Measurements from ENCODE around the gene CSNK2B.

The CSNK2B gene

DNA sequence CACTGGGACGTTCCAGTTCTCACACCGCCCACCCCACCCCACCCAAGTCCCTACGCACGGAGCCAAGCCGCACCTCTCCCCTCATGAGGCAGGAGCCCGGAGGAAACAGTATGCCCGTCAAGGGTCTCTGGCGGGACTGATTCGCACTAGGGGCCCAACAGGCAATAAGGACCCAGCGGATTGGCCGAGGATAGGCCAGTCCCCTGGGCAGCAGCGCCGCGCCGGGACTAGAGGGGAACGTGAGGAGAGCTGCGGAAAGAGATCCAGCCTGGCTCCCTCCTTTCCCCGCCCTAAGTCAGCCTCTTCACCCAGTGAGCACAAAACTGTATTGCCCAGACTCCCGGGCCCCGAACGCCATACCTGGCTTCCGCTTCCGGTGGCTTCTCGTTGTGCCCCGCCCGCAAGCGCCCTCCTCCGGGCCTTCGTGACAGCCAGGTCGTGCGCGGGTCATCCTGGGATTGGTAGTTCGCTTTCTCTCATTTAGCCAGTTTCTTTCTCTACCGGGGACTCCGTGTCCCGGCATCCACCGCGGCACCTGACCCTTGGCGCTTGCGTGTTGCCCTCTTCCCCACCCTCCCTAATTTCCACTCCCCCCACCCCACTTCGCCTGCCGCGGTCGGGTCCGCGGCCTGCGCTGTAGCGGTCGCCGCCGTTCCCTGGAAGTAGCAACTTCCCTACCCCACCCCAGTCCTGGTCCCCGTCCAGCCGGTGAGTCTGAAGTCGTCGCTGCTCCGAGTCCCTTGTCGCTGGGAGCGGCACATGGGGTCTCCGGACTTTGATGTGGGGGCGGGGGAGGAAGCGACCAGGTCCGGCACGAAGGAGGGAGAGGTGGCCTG lies at the start of gene CSNK2B:
Gene CSNK2B (plus strand): TSS at position 580 of the 836 bp plus-strand sequence. CDS start 752 bp downstream, outside the sequence.
- DNase-seq (ENCODE audit: low spot score): peak; percentile 98

DNA sequence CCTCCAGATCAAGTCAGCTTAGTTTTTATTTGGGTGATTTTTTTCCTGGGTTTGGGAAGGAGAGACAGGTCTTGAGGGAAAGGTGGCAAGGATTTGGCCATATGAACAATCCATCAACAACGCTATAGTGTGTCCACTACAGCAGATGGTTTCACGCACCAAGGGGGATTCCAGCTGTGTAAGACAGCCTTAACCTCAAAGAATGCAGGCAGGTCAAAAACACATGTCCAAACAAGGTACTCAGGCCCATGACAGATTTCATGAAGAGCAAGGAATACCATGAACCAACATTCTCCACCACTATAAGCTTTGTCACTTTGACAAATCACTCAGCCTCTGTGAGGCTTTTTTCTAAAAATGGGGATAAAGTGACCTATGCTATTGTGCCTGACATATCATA lies 48.9 kb upstream of the CSNK2B start:
- no peak for DNase-seq (ENCODE audit: low spot score)

DNA sequence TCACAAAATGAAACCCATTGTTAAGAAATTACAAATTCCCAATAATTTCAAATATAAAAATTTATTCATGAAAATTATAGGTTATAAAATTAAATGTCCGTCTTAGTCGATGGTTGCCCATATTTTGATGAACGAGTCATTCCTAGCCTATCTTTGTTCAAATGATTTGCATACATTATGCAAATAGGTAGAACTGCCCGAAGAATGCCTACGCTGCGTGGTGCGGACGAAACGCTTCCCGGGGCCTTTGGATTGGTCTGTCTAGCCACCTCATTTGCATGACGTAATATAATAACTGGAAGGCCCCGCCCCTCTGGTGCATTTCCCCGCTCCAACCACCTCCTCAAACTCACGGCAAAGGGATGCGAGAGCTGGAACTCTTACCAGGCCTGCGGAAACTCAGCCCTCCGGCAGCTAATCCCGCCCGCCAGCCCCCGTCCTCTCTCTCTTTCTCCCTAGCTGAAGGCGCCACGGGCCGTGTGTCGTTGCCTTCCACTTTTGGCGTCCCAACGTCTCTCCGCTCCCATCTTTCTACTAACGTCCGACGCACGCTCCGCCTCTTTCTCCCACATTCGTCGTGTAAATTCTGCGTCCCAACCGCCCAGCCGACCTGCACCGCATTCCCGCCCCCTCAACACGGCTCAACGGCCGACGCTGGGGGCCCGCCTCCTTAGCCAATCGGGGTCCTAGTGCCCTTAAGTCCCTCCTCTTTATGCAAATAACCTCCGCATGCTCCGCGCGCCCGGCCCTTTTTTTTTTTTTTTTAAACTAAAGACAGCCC lies 45.9 kb upstream of the CSNK2B start:
- DNase-seq (ENCODE audit: low spot score): peak; percentile 99

DNA sequence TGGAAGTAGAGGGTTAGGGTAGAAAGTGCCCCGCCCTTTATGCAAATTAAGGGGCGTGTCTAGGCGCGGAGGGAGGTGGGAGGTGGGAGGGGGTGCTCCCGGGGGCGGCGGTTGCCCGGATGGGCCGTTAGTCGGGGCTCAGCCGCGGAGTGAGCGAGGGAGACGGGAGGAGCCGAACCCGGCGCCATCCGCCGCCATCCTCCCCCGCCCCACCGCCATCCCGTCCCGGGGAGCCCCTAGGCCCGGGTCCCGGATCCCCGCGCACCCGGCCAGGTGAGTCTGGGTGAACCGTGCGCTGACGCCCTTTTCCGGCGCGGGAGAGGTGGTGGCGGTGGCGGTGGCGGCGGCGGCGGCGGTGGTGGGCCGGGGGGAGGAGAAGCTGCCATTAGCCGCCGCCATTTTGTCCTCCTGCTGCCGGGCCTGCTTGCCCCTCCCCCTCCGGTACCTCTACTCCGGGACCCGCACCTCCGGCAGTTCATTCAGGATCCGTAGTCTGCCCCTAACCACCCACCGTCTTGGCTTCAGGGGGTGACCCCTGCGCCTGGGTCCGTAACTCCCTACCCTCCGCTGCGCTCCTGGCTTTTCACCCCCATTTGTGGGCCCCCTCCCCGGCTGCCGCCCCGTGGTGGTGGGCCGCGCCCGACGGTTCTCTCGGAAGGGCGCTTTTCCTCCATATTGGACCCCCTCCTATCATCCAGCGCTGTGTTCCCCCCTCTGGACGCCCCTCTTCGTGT lies 45.1 kb upstream of the CSNK2B start, which contains the start of gene PRRC2A:
Gene PRRC2A (plus strand): TSS at position 130 of the 734 bp plus-strand sequence. CDS start 2,075 bp downstream, outside the sequence.
- peak; percentile 44 for DNase-seq (ENCODE audit: low spot score)

DNA sequence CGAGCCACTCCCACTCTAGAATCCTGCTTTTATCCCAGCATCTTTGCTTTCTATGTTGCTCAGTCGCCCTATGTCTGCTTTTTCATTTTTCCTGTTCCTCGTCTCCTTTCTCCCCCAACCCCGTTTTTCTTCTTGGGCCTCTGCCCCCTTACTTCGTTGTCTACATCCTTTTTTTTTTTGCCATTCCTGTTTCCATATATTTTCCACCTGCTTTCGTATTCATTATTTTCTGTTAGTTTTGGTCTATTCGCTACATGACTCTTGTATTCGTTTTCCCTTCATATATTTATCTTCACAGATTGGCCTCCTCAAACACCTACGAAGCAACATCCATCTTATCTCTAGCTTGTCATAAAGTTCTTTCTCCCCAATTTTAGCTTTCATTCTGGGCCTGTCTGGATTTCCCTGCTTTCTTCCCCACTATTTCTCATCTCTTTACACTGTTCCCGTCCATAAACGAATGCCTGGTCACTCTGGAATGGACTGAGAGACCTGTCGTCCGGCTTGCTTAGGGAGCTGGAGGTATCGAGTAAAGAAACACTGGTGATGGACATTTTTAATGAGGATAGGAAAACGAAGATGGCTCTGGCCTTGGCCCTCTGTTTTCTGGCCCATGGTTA lies 44.5 kb upstream of the CSNK2B start:
- peak; percentile 39 for DNase-seq (ENCODE audit: low spot score)

DNA sequence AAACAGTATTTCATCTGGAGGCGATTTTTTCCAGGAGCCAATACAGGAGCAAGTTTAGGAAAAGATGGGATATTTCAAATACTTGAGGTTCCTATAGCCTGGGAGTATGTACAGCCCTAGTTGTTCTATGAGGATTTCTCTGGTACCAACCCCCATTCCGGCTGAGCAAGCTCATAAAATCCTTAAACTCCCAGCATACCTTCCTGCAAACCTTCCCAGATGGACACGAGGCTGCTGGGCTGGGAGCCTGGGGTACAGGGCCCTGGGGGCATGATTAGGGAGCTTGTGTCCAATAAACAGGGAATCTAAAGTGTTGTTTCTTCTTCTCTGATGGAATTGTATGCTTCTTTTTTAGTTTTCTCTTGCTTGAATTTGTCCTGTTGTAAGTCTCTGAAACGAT lies 43.9 kb upstream of the CSNK2B start:
- no peak for DNase-seq (ENCODE audit: low spot score)

DNA sequence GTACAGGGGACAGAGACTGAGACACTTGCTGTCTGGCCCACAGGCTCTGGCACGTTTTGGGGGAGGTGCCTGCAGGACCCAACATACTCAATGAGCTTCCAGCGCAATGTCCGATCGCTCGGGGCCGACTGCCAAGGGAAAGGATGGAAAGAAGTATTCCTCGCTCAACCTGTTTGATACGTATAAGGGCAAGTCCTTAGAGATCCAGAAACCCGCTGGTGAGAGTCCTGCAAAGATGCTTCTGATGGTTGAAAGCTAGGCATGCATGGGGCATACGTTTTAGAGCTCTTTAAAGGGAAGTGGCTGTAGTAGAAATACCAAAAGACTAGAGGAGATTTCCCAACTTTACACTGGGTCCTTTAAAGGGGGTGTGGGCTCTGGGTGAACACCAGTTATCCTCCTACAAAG lies 43.2 kb upstream of the CSNK2B start:
- no peak for DNase-seq (ENCODE audit: low spot score)

DNA sequence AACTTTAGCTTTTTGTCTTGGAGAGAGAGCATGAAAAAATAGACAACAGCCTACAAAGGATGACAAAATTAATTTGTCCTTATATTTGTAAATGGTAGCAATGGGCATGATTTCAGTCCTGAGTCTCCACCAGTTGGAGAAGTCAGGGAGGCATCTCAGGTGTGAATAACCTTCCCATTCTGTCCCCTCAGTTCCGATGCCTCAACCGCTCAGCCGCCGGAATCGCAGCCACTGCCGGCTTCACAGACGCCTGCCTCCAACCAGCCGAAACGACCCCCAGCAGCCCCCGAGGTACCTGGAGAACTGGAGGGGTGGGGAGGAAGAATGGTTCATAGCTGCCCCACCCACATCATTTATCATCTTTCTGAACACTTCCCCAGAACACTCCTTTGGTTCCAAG lies 41.8 kb upstream of the CSNK2B start:
- no peak for DNase-seq (ENCODE audit: low spot score)

DNA sequence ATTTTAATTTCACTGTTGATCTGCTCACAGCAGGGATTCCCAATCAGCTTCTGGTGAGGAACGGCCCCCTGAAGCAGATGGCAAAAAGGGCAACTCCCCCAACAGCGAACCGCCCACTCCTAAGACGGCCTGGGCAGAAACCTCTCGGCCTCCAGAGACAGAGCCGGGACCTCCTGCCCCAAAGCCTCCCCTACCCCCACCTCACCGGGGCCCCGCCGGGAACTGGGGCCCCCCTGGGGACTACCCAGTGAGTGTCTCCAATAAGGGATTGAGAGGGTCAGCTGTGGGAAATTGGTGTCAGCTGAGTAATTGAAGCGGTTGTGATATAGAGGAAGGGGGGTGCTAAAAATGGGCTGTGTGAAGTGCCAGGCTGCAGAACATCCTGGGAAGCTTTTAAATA lies 38.9 kb upstream of the CSNK2B start:
- no peak for DNase-seq (ENCODE audit: low spot score)

DNA sequence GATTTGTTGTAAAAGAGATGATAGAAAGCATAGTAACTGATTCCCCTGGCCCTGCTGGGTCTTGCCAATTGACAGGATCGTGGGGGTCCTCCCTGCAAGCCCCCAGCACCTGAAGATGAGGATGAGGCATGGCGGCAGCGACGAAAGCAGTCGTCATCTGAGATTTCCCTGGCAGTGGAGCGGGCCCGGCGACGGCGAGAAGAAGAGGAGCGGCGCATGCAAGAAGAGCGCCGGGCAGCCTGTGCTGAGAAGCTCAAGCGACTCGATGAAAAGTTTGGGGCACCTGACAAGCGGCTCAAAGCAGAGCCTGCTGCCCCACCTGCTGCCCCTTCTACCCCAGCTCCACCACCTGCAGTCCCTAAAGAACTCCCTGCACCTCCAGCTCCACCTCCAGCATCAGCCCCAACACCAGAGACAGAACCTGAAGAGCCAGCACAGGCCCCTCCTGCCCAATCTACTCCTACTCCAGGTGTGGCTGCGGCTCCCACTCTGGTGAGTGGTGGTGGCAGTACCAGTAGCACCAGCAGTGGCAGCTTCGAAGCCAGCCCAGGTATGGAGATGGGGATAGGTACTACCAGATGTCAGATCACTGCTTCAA lies 38.1 kb upstream of the CSNK2B start:
- DNase-seq (ENCODE audit: low spot score): no peak

DNA sequence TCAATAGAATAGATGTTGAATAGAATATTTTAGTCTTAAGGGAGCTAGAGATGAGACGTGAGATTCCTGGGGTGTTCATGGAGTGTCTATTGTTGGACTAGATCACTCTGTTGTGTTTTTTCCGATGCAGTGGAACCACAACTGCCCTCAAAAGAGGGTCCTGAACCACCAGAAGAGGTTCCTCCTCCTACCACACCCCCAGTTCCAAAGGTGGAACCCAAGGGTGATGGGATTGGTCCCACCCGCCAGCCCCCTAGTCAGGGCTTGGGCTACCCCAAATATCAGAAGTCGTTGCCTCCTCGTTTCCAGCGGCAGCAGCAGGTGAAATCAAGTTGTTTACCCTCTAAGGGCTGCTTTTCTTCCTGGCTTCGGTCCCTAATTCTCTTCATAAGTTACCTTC lies 36.9 kb upstream of the CSNK2B start:
- no peak for DNase-seq (ENCODE audit: low spot score)

DNA sequence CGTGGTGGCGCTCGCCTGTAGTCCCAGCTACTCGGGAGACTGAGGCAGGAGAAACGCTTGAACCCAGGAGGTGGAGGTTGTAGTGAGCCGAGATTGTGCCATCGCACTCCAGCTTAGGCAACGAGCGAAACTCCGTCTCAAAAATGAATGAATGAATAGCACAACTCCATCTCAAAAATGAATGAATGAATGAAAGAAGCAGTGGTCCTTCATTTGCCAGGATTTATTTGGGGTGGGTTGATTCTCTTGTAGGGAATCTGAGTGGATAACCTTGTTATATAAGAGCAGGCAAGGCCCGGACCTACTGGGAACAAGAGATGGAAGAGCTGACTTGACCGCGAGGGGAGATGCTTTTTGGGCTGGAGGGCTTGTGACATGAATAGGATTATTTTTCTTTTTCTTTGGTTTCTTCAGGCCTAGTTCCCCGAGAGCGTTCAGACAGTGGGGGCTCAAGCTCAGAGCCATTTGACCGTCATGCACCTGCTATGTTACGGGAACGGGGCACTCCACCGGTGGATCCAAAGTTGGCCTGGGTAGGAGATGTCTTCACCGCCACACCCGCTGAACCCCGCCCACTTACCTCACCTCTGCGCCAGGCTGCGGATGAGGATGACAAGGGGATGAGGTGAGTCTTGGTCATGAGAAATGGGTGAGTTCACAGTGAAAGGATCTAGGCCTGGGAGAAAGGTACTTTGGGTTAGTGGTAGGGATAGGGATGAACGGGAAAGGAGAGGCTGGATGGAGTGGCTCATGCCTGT lies 35.5 kb upstream of the CSNK2B start:
- no peak for DNase-seq (ENCODE audit: low spot score)

DNA sequence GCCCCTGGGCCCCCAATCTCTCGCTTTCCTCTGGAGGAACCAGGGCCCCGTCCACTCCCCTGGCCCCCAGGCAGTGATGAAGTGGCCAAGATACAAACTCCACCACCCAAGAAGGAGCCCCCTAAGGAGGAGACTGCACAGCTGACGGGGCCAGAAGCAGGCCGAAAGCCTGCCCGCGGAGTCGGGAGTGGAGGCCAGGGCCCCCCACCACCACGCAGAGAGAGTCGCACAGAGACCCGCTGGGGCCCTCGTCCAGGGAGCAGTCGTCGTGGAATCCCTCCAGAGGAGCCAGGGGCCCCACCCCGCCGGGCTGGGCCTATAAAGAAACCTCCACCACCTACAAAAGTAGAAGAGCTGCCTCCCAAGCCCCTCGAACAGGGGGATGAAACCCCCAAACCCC lies 34.7 kb upstream of the CSNK2B start:
- DNase-seq (ENCODE audit: low spot score): no peak

DNA sequence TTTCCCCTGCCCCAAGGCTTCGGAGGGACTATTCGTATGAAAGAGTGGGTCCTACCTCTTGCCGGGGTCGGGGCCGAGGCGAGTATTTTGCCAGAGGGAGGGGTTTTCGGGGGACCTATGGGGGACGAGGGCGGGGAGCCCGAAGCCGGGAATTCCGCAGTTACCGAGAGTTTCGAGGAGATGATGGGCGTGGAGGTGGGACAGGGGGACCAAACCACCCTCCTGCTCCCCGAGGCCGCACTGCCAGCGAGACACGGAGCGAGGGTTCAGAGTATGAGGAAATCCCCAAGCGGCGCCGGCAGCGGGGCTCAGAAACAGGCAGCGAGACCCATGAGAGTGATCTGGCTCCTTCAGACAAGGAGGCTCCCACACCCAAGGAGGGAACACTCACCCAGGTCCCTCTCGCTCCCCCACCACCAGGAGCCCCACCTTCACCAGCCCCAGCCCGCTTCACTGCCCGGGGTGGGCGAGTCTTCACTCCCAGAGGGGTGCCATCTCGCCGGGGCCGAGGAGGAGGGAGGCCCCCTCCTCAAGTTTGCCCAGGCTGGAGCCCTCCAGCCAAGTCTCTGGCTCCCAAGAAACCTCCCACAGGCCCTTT lies 34.1 kb upstream of the CSNK2B start:
- no peak for DNase-seq (ENCODE audit: low spot score)

DNA sequence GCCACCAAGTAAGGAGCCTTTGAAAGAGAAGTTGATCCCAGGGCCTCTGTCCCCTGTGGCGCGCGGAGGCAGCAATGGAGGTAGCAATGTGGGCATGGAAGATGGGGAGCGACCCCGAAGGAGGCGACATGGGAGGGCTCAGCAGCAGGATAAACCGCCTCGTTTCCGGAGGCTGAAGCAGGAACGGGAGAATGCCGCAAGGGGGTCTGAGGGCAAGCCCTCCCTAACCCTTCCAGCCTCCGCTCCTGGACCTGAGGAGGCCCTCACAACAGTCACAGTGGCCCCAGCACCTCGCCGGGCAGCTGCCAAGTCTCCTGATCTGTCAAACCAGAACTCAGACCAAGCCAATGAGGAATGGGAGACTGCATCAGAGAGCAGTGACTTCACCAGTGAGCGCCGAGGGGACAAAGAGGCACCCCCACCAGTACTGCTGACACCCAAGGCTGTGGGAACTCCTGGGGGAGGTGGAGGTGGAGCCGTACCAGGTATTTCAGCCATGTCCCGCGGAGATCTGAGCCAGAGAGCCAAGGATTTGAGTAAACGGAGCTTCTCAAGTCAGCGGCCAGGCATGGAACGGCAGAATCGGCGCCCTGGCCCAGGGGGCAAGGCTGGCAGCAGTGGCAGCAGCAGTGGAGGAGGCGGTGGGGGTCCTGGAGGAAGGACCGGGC lies 33.5 kb upstream of the CSNK2B start:
- no peak for DNase-seq (ENCODE audit: low spot score)

DNA sequence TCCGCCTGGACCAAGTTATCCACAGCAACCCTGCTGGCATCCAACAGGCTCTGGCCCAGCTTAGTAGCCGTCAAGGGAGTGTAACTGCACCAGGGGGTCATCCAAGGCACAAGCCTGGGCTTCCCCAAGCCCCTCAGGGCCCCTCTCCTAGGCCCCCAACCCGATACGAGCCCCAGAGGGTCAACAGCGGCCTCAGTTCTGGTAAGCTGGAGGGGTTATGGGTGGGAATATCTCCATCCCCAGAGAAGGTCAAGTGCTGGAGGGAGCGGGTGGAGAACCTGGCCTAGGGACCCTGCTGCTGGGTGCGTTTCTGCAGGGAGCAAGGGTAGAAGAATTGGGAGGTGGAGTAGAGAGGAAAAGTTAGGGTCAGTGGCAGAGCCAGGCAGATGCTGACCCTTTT lies 32.4 kb upstream of the CSNK2B start:
- DNase-seq (ENCODE audit: low spot score): no peak

DNA sequence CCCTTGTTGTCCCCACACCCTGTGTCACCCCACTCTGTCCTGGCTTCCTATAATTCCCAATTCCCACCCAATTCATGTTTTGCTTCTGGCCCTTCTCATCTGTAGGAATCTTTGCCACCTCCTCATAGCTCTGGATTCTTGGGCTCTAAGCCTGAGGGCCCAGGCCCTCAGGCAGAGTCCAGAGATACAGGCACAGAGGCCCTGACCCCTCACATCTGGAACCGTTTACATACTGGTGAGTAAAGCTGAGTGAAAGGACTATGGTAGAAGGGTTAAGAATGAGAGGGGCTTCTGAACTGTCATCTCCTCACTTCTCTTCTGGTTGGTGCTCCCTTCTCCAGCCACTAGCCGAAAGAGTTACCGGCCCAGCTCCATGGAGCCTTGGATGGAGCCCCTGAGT lies 31.7 kb upstream of the CSNK2B start:
- DNase-seq (ENCODE audit: low spot score): no peak

DNA sequence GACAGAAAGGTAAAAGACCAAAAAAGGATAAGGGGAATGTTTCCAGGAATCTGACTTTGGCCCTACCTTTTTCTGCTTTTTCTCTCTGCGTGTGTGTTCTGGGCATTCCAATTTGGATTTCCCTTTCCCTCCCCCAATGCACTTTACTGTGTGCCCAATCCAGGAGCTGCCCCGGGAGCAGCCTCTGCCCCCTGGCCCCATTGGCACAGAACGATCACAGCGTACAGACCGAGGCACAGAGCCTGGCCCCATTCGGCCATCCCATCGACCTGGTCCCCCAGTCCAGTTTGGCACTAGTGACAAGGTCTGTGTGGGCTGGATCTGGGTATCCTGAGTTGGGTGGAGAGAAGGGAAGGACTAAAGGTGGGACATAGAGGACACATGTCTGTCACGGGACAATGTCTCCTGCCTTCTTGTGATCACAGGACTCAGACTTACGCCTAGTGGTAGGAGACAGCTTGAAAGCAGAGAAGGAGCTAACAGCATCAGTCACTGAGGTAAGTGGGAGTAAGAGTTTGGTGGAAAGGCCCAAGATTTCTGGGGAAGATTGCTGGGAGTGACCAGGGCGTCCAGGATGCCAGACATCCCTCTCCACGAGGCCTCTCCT lies 30.8 kb upstream of the CSNK2B start:
- DNase-seq (ENCODE audit: low spot score): no peak

All from pons (tissue), 1 donor.